BE2C (cell line): ENCODE data around the gene SELP. TPM values are rescaled to one million over a fixed set of nuclear protein-coding genes. Genes with fewer than 3 reads are reported as not detected.
"Not testable (repeated sequence)": the region's sequence is repeated elsewhere in the genome, so short reads cannot be mapped to it uniquely, and the experiment has no call there.

Experiments used
- DNase-seq: peaks from one replicate; pipeline ENCODE4 v3.0.0-alpha.2; 2020
- H3K27me3 ChIP-seq: fragments of 250-450 bp; sonication (Bioruptor Pico); 2 replicates; pipeline ENCODE4 v1.5.1; 2020; ENCODE audit warnings: mild to moderate bottlenecking
- H3K36me3 ChIP-seq: fragments of 250-450 bp; sonication (Bioruptor Pico); 2 replicates; pipeline ENCODE4 v1.5.1; 2020; ENCODE audit warnings: mild to moderate bottlenecking
- H3K4me1 ChIP-seq: fragments of 250-450 bp; sonication (Bioruptor Pico); 2 replicates; pipeline ENCODE4 v1.5.1; 2020
- H3K4me3 ChIP-seq: 2 replicates; pipeline ENCODE4 v1.5.1; 2011; ENCODE audit warnings: low read depth, low read length
- H3K9me3 ChIP-seq: fragments of 250-450 bp; sonication (Bioruptor Pico); 2 replicates; pipeline ENCODE4 v1.5.1; 2020
- CTCF ChIP-seq: IDR thresholded peaks from 2 replicates; pipeline ENCODE4 v1.5.1; 2012; ENCODE audit warnings: mild to moderate bottlenecking, low read depth, low read length
- polyA plus RNA-seq: library from polyadenylated mRNA; unstranded; fragments of >200 nt; gene quantifications from one replicate; pipeline ENCODE4 v1.2.1, GENCODE V29; 2012; ENCODE audit warnings: low read depth, missing spikeins; ENCODE audit not compliant: insufficient read length, insufficient read depth

The SELP gene
- polyA plus RNA-seq: not detected

- no peaks in the 10 kb centered on the region for H3K4me1 ChIP-seq
- H3K9me3 ChIP-seq: no peaks in the 10 kb centered on the region
- no peaks in the 10 kb centered on the region for H3K36me3 ChIP-seq
- no peak within 1 kb of the TSS for H3K4me3 ChIP-seq
- TF ChIP-seq CTCF: no peak
- peaks cover 3% of the 10 kb centered on the region for H3K27me3 ChIP-seq
- DNase-seq: no peak
Measured at GRCh38 chr1:169630006-169630405, at the start of gene SELP. SELP (minus strand) TSS chr1:169630124; CDS start chr1:169630074, 50 bp downstream.

- H3K4me3 ChIP-seq: no peak overlapping the region
- DNase-seq: no peak
- TF ChIP-seq CTCF: no peak
- H3K9me3 ChIP-seq: no peaks in the 10 kb centered on the region
- peaks cover 9% of the 10 kb centered on the region for H3K27me3 ChIP-seq
- H3K36me3 ChIP-seq: no peaks in the 10 kb centered on the region
- H3K4me1 ChIP-seq: no peaks in the 10 kb centered on the region
Measured at GRCh38 chr1:169679692-169680091, 49.8 kb upstream of the SELP start.

GRCh38 chr1:169676001-169676400 is 46.1 kb upstream of the SELP start:
- no peak overlapping the region for H3K4me3 ChIP-seq
- no peak for TF ChIP-seq CTCF
- 0 out of 2 replicates have a peak, but pooled peaks cover under 1% of the 10 kb centered on the region for H3K27me3 ChIP-seq
- H3K36me3 ChIP-seq: no peaks in the 10 kb centered on the region
- DNase-seq: no peak
- no peaks in the 10 kb centered on the region for H3K4me1 ChIP-seq
- H3K9me3 ChIP-seq: no peaks in the 10 kb centered on the region

- Histone ChIP-seq H3K36me3 (no peaks in the 10 kb centered on the region), H3K4me1 (no peaks in the 10 kb centered on the region), H3K27me3 (no peaks in the 10 kb centered on the region), H3K9me3 (no peaks in the 10 kb centered on the region), H3K4me3 (no peak overlapping the region)
- no peak for TF ChIP-seq CTCF
- DNase-seq: no peak
Measured at GRCh38 chr1:169670836-169671235, 40.9 kb upstream of the SELP start.

GRCh38 chr1:169670244-169670643 is 40.3 kb upstream of the SELP start:
- H3K4me3 ChIP-seq, H3K27me3 ChIP-seq, H3K4me1 ChIP-seq: not testable (repeated sequence)

GRCh38 chr1:169667699-169668596 is 38.0 kb upstream of the SELP start:
- H3K9me3 ChIP-seq, H3K27me3 ChIP-seq, H3K36me3 ChIP-seq, DNase-seq, H3K4me3 ChIP-seq, H3K4me1 ChIP-seq: not testable (repeated sequence)

More at GRCh38 chr1:169670244-169670643, 40.3 kb upstream of the SELP start:
- DNase-seq, H3K36me3 ChIP-seq, H3K9me3 ChIP-seq: not testable (repeated sequence)

GRCh38 chr1:169667227-169667639 is 37.3 kb upstream of the SELP start:
- not testable (repeated sequence) for H3K9me3 ChIP-seq, DNase-seq, H3K36me3 ChIP-seq, H3K4me3 ChIP-seq, H3K27me3 ChIP-seq, H3K4me1 ChIP-seq

- not testable (repeated sequence) for H3K4me1 ChIP-seq, H3K27me3 ChIP-seq, DNase-seq, H3K4me3 ChIP-seq, H3K9me3 ChIP-seq, H3K36me3 ChIP-seq
Measured at GRCh38 chr1:169662680-169663079, 32.8 kb upstream of the SELP start.

GRCh38 chr1:169661066-169661465 is 31.1 kb upstream of the SELP start:
- H3K9me3 ChIP-seq, H3K27me3 ChIP-seq, H3K4me3 ChIP-seq, DNase-seq, H3K4me1 ChIP-seq, H3K36me3 ChIP-seq: not testable (repeated sequence)

- not testable (repeated sequence) for H3K36me3 ChIP-seq, H3K4me3 ChIP-seq, H3K27me3 ChIP-seq, H3K9me3 ChIP-seq, DNase-seq, H3K4me1 ChIP-seq
Measured at GRCh38 chr1:169658777-169659176, 28.9 kb upstream of the SELP start.
